ENCODE data around the gene CENPO. TPM values are rescaled to one million over a fixed set of nuclear protein-coding genes. Genes with fewer than 3 reads are reported as not detected.

Gene CENPO
- total RNA-seq, 1 donor from 2014 or later, result 1.6 TPM

GRCh38 chr2:24749069-24749691 lies 44.0 kb upstream of the CENPO start:
- Histone ChIP-seq H3K36me3 (ENCODE audit: control insufficient read depth, insufficient read depth, low read length) (no peaks in the 10 kb centered on the region), H3K4me3 (ENCODE audit: low read depth, low read length) (no peak overlapping the region), H3K27me3 (ENCODE audit: control insufficient read depth, insufficient read depth, low read length) (no peaks in the 10 kb centered on the region)
- no peak for FAIRE-seq
- DNase-seq (ENCODE audit: low read depth), result no peak
- TF ChIP-seq CTCF (IDR thresholded peaks at IDR 0.05; ENCODE audit: insufficient read depth, low read length, severe bottlenecking), result no peak

GRCh38 chr2:24754985-24755705 lies 38.1 kb upstream of the CENPO start:
- FAIRE-seq (no peak), DNase-seq (ENCODE audit: low read depth) (peak; percentile 46)
- H3K4me3 ChIP-seq (ENCODE audit: low read depth, low read length), result no peak overlapping the region
- TF ChIP-seq CTCF (IDR thresholded peaks at IDR 0.05; ENCODE audit: insufficient read depth, low read length, severe bottlenecking), result no peak
- peaks cover 3% of the 10 kb centered on the region for H3K36me3 ChIP-seq (ENCODE audit: control insufficient read depth, insufficient read depth, low read length)
- no peaks in the 10 kb centered on the region for H3K27me3 ChIP-seq (ENCODE audit: control insufficient read depth, insufficient read depth, low read length)

- H3K36me3 ChIP-seq (ENCODE audit: control insufficient read depth, insufficient read depth, low read length), result peaks cover 3% of the 10 kb centered on the region
- no peak overlapping the region for H3K4me3 ChIP-seq (ENCODE audit: low read depth, low read length)
- no peak for TF ChIP-seq CTCF (IDR thresholded peaks at IDR 0.05; ENCODE audit: insufficient read depth, low read length, severe bottlenecking)
- no peaks in the 10 kb centered on the region for H3K27me3 ChIP-seq (ENCODE audit: control insufficient read depth, insufficient read depth, low read length)
- no peak for DNase-seq (ENCODE audit: low read depth)
- FAIRE-seq, result no peak
Measured at GRCh38 chr2:24756789-24757188, 36.4 kb upstream of the CENPO start.

GRCh38 chr2:24761866-24762265 lies 31.4 kb upstream of the CENPO start:
- DNase-seq (ENCODE audit: low read depth) (no peak), FAIRE-seq (peak; percentile 23)
- Histone ChIP-seq H3K36me3 (ENCODE audit: control insufficient read depth, insufficient read depth, low read length) (peaks cover 3% of the 10 kb centered on the region), H3K4me3 (ENCODE audit: low read depth, low read length) (no peak overlapping the region), H3K27me3 (ENCODE audit: control insufficient read depth, insufficient read depth, low read length) (no peaks in the 10 kb centered on the region)
- no peak for TF ChIP-seq CTCF (IDR thresholded peaks at IDR 0.05; ENCODE audit: insufficient read depth, low read length, severe bottlenecking)

DNA sequence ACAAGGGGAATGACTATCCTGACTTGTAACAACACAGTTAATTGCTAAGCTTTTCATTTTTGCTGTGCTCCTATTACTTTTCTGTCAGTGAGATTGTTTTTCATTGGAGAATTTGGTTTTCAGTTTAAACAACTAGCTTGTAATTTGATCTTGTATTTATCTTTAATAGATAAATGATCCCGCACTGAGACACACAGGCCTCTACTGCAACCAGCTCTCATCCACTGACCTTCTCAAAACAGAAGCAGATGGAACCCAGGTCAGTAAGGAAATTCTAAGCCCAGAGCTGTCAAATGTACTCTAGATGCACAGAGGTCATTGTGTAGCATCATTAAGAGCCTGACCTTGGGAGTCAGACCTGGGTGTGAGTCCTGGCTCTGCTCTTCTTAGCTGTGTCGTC lies 30.7 kb upstream of the CENPO start:
- FAIRE-seq (no peak), DNase-seq (ENCODE audit: low read depth) (no peak)
- peaks cover 3% of the 10 kb centered on the region for H3K36me3 ChIP-seq (ENCODE audit: control insufficient read depth, insufficient read depth, low read length)
- no peaks in the 10 kb centered on the region for H3K27me3 ChIP-seq (ENCODE audit: control insufficient read depth, insufficient read depth, low read length)
- TF ChIP-seq CTCF (IDR thresholded peaks at IDR 0.05; ENCODE audit: insufficient read depth, low read length, severe bottlenecking), result no peak
- no peak overlapping the region for H3K4me3 ChIP-seq (ENCODE audit: low read depth, low read length)
